Choroid plexus epithelial cell (primary cell): ENCODE data around the gene CHRND.

Source experiments
- DNase-seq: peaks from one replicate; pipeline ENCODE4 v3.0.0-alpha.2; 2010; ENCODE audit warnings: low read depth
- H3K4me3 ChIP-seq: 2 replicates; pipeline ENCODE4 v1.5.1; 2011; ENCODE audit warnings: low read depth, mild to moderate bottlenecking, control low read depth, low read length, moderate library complexity
- CTCF ChIP-seq: conservative IDR thresholded peaks from 2 replicates; pipeline ENCODE4 v1.5.1; 2011; ENCODE audit warnings: low read depth, mild to moderate bottlenecking, control low read depth, inconsistent platforms, low read length, moderate library complexity

CHRND gene

GRCh38 chr2:232544674-232545073 is 18.7 kb downstream of the CHRND start:
- no peak for DNase-seq
- TF ChIP-seq CTCF = no peak

DNA sequence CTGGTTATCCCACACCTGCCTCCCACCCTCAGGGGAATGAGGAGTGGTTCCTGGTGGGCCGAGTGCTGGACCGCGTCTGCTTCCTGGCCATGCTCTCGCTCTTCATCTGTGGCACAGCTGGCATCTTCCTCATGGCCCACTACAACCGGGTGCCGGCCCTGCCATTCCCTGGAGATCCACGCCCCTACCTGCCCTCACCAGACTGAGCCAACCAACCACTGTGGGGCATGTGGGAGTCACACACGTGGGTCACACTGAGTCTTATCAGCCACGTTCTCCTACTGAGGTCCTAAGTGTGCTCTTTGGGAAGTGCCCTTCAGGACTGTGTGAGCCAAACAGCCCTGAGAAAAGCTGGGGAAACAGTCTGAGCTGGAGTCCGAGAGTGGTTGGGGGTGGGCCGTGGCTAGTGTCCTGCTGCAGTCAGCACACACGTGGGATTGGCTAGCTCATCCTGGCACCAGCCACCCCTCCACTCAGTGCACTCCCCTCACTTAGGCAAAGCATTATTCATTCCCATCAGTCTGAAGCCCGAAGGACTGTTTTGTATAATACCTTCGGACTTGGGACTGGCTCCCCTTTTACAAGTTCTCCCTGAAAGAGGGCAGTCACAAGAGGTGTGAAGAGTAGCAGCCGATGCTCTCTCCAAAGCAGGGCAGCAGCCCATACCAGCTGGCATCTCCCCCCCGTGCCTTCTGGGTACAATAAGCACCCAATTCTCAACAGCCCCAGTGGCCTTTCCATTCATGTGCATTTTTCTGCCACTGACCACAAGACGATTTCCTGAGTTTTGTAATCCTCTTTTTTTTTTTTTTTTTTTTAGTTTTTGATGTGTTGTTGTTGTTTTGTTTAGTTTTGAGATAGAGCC is 19.8 kb downstream of the CHRND start:
- H3K4me3 ChIP-seq = no peak overlapping the region
- TF ChIP-seq CTCF = no peak
- DNase-seq = no peak

More at GRCh38 chr2:232544674-232545073, 18.7 kb downstream of the CHRND start:
- no peak overlapping the region for H3K4me3 ChIP-seq

- TF ChIP-seq CTCF = no peak
- no peak overlapping the region for H3K4me3 ChIP-seq
- no peak for DNase-seq
Measured at GRCh38 chr2:232547991-232548390, 22.0 kb downstream of the CHRND start.

DNA sequence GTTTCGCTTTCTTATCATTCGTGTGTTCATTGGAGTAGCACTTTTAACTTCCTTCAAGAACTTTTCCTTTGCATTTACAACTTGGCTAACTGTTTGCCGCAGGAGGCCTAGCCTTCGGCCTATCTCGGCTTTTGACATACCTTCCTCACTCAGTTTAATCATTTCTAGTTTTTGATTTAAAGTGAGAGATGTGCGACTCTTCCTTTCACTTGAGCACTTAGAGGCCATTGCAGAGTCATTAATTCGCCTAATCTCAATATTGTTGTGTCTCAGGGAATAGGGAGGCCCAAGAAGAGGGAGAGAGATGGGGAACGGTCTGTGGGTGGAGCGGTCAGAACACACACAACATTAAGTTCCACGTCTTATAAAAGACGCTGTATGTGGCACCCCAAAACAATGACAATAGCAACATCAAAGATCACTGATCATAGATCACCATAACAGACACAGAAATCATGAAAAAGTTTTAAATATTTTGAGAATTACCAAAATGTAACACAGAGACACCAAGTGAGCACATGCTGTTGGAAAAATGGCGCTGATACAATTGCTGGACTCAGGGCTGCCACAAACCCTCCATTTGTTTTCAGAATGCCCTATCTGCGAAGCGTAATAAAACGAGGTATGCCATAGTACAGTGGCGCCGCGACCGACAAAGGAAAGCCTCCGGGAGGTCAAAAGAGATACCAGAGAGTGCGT is 23.8 kb downstream of the CHRND start:
- DNase-seq = peak; percentile 15
- TF ChIP-seq CTCF = no peak
- peak overlapping the region; percentile 92 for H3K4me3 ChIP-seq

- TF ChIP-seq CTCF = peak; percentile 44
- H3K4me3 ChIP-seq = peak within 1 kb of the TSS; percentile 92
Measured at GRCh38 chr2:232550354-232551249, 24.6 kb downstream of the CHRND start, which contains the start of the genes EIF4E2 and TIGD1. Gene EIF4E2 (plus strand): TSS chr2:232550689. CDS start chr2:232550725, 36 bp downstream. Gene TIGD1 (minus strand): TSS chr2:232550557. CDS start chr2:232549882, 675 bp downstream.

DNA sequence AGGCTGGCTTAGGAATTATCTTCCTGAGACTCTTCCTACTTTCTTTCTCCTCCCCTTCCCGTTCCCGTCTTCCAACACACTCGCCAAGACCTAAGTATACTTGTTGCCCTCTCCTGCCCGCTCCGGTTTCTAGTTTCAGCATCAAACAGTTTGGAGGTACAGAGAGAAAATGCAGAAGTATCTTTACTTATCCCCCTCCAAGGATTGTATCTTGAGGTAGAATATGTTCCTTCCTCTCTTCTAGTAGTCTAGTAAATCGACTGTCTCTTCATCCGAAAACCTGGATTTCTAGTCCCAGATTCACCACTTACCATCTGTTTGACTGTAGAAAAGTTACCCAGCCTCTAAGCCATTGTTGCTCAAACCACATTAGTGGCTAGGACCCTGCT is 25.3 kb downstream of the CHRND start:
- H3K4me3 ChIP-seq = peak overlapping the region; percentile 92
- TF ChIP-seq CTCF = no peak
- DNase-seq = no peak

More at GRCh38 chr2:232550354-232551249, 24.6 kb downstream of the CHRND start, which contains the start of the genes EIF4E2 and TIGD1:
- peak; percentile 93 for DNase-seq
